GM21576 (cell line): ENCODE data around the gene GMIP.

Experiments used
- ATAC-seq: cut with Tn5 transposase; IDR thresholded peaks from one replicate; pipeline ENCODE4 v1.9.1; 2021; ENCODE audit warnings: mild to moderate bottlenecking, moderate library complexity; ENCODE audit not compliant: unreplicated experiment

The GMIP gene

GRCh38 chr19:19579533-19580361, 63.7 kb downstream of the GMIP start:
- no peak for ATAC-seq
